Omental fat pad (tissue), 4 donors: Measurements from ENCODE around the gene EIF3I. TPM values are rescaled to one million over a fixed set of nuclear protein-coding genes. Genes with fewer than 3 reads are reported as not detected.

ENCODE experiments used
- ATAC-seq: fragments of 150-250 bp; one replicate; pipeline ENCODE4 v1.9.1; 2016; ENCODE audit warnings: mild to moderate bottlenecking, moderate library complexity; ENCODE audit not compliant: low FRiP score
- DNase-seq: peaks from one replicate; pipeline ENCODE4 v3.0.0-alpha.2; 2019; ENCODE audit warnings: low spot score
- CTCF ChIP-seq, 3 donors: fragments of 450-650 bp; IDR thresholded peaks; one replicate each; pipeline ENCODE4 v1.5.1; 2016 to 2017; ENCODE audit warnings: antibody characterized with exemption in 3 of 3, mild to moderate bottlenecking in 3 of 3, moderate library complexity in 2 of 3
- total RNA-seq, 4 donors: library from RNA; depleted of rRNA; stranded (reverse); fragments of >200 nt; gene quantifications; one replicate each; pipeline ENCODE4 v1.1.0, GENCODE V29; 2016

The EIF3I gene
- total RNA-seq, 4 donors from 2014 or later = 159 to 210 (median 191) TPM

- ATAC-seq = no peak
- no peak for DNase-seq
These were observed 17.3 kb upstream of the EIF3I start for GRCh38 chr1:32204943-32205361.

GRCh38 chr1:32205401-32206370 is 16.5 kb upstream of the EIF3I start, which contains the start of gene IQCC:
IQCC (plus strand) TSS chr1:32205671; CDS start chr1:32205682, 11 bp downstream.
- ATAC-seq (peak; percentile 78), DNase-seq (peak; percentile 65)
- TF ChIP-seq CTCF (IDR thresholded peaks at IDR 0.05) = no peak

More at GRCh38 chr1:32204943-32205361, 17.3 kb upstream of the EIF3I start:
- no peak for TF ChIP-seq CTCF (IDR thresholded peaks at IDR 0.05)

- no peak for ATAC-seq
- no peak for TF ChIP-seq CTCF (IDR thresholded peaks at IDR 0.05)
- no peak for DNase-seq
These were observed 13.7 kb upstream of the EIF3I start for GRCh38 chr1:32208469-32208868.

GRCh38 chr1:32208891-32209328 is 13.3 kb upstream of the EIF3I start, which contains the start of gene DCDC2B:
DCDC2B (plus strand) TSS chr1:32209089; CDS start chr1:32209094, 5 bp downstream.
- TF ChIP-seq CTCF (IDR thresholded peaks at IDR 0.05) = no peak
- DNase-seq (no peak), ATAC-seq (no peak)

- ATAC-seq (peak; percentile 74), DNase-seq (no peak)
- TF ChIP-seq CTCF (IDR thresholded peaks at IDR 0.05) = no peak
These were observed 6.4 kb upstream of the EIF3I start for GRCh38 chr1:32215629-32216480.

GRCh38 chr1:32216566-32216965 is 5.6 kb upstream of the EIF3I start:
- DNase-seq (no peak), ATAC-seq (no peak)
- no peak for TF ChIP-seq CTCF (IDR thresholded peaks at IDR 0.05)
